PC-3 (cell line): Measurements from ENCODE around the gene ACO1. TPM values are rescaled to one million over a fixed set of nuclear protein-coding genes. Genes with fewer than 3 reads are reported as not detected.

ENCODE experiments used
- ATAC-seq: fragments of 200-7000 bp; cut with Tn5 transposase; 2 replicates; pipeline ENCODE4 v1.9.1; 2020; ENCODE audit warnings: mild to moderate bottlenecking, moderate library complexity
- BruUV-seq: library from RNA; stranded (reverse); fragments of 400-500 nt; replicated peaks from 2 replicates; lab custom pipeline; 2021; lab: Mats Ljungman, UMichigan
- CTCF ChIA-PET: fragments of 300-600 bp; sonication (Branson Sonifier 250); formaldehyde crosslinking; loops from one replicate; lab custom pipeline; 2022; ENCODE audit warnings: antibody characterized with exemption; lab: Charles Lee
- POLR2A ChIA-PET: fragments of 300-600 bp; sonication (Branson Sonifier 250); formaldehyde crosslinking; loops from one replicate; lab custom pipeline; 2022; ENCODE audit warnings: antibody characterized with exemption; ENCODE audit not compliant: unreplicated experiment; lab: Charles Lee
- DNase-seq: peaks from one replicate; pipeline ENCODE4 v3.0.0-alpha.2; 2015
- H2AFZ ChIP-seq: fragments of 300-600 bp; sonication (generic); 2 replicates; pipeline ENCODE4 v1.6.0; 2016; ENCODE audit warnings: antibody characterized with exemption, low read length
- H3F3A ChIP-seq: fragments of 300-600 bp; sonication (generic); one replicate; pipeline ENCODE4 v1.6.0; 2017; ENCODE audit warnings: antibody characterized with exemption, low read length, control low read depth, mild to moderate bottlenecking; ENCODE audit not compliant: unreplicated experiment
- H3K27ac ChIP-seq: fragments of 300-600 bp; sonication (generic); 2 replicates; pipeline ENCODE4 v1.5.1; 2016; ENCODE audit warnings: mild to moderate bottlenecking, low read length
- H3K27me3 ChIP-seq: fragments of 300-600 bp; sonication (generic); 2 replicates; pipeline ENCODE4 v1.6.1; 2016; ENCODE audit warnings: low read length, mixed read lengths
- H3K36me3 ChIP-seq: fragments of 300-600 bp; sonication (generic); 2 replicates; pipeline ENCODE4 v1.6.1; 2016; ENCODE audit warnings: low read depth, mixed run types, low read length, mixed read lengths
- H3K4me1 ChIP-seq: fragments of 300-600 bp; sonication (generic); 2 replicates; pipeline ENCODE4 v1.5.1; 2016; ENCODE audit warnings: low read length; ENCODE audit not compliant: insufficient read depth
- H3K4me2 ChIP-seq: fragments of 300-600 bp; sonication (generic); 2 replicates; pipeline ENCODE4 v1.6.0; 2016; ENCODE audit warnings: low read length
- H3K4me3 ChIP-seq: fragments of 300-600 bp; sonication (generic); 2 replicates; pipeline ENCODE4 v1.5.1; 2016; ENCODE audit warnings: mild to moderate bottlenecking, low read length, mixed read lengths
- H3K79me2 ChIP-seq: fragments of 300-600 bp; sonication (generic); 2 replicates; pipeline ENCODE4 v1.6.1; 2017; ENCODE audit warnings: low read length, mixed read lengths
- H3K9ac ChIP-seq: fragments of 300-600 bp; sonication (generic); 2 replicates; pipeline ENCODE4 v1.6.0; 2016; ENCODE audit warnings: mild to moderate bottlenecking, low read length
- H3K9me2 ChIP-seq: fragments of 300-600 bp; sonication (generic); replicated peaks from 2 replicates; pipeline ENCODE4 v1.6.1; 2016; ENCODE audit warnings: mixed run types, low read length, mixed read lengths
- H3K9me3 ChIP-seq: fragments of 300-600 bp; sonication (generic); 2 replicates; pipeline ENCODE4 v1.6.1; 2016; ENCODE audit warnings: low read length, mixed read lengths
- H4K20me1 ChIP-seq: fragments of 300-600 bp; sonication (generic); 2 replicates; pipeline ENCODE4 v1.6.1; 2016; ENCODE audit warnings: low read length, mixed read lengths
- EZH2 ChIP-seq: fragments of 300-600 bp; sonication (generic); IDR thresholded peaks from one replicate; pipeline ENCODE4 v1.6.1; 2017; ENCODE audit warnings: antibody characterized with exemption, mild to moderate bottlenecking, low read length; ENCODE audit not compliant: unreplicated experiment
- EZH2phosphoT487 ChIP-seq: fragments of 300-600 bp; sonication (generic); IDR thresholded peaks from 2 replicates; pipeline ENCODE4 v1.6.1; 2018; ENCODE audit warnings: mild to moderate bottlenecking, antibody characterized with exemption, low read length, borderline replicate concordance
- intact Hi-C: fragments of 100-400 bp; cut with micrococcal nuclease; formaldehyde crosslinking; loops from 2 replicates; pipeline ENCODE4 v1.9.0; 2023
- total RNA-seq: library from RNA; depleted of rRNA; stranded (reverse); fragments of >200 nt; gene quantifications from 2 replicates; pipeline ENCODE4 v1.2.3, GENCODE V29; 2014
- TF ChIP-seq, protein P1 (sequence below): fragments of 300-600 bp; sonication (generic); conservative IDR thresholded peaks from 2 replicates; pipeline ENCODE4 v1.5.1; 2017; ENCODE audit warnings: antibody characterized with exemption, low read depth, mild to moderate bottlenecking, low read length

Gene ACO1
- total RNA-seq, 1 experiment from 2014 or later: 26.0 TPM

DNA sequence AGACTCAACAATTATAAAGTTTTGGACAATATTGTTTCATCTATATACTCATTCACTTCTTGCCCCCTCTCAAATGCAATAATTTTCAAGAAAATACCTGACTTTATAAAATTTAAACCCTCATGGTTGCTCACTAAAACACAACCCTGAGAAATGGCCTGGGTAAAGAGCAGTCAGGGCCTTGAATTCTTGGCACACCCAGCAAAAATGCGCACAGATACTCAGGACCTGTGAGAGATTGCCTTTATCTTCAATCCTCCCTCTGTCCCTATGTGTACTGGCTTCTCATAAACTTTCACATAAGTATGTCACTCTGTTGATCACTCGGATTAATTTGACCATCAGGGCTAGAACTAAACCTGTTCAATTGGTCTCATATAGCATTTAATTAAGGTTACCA lies 12.8 kb upstream of the ACO1 start:
- Histone ChIP-seq H3K9me3 (no peaks in the 10 kb centered on the region), H3K9ac (no peak overlapping the region), H3F3A (no peaks in the 10 kb centered on the region), H3K4me2 (no peak overlapping the region), H3K4me3 (no peak overlapping the region), H3K9me2 (no peaks in the 10 kb centered on the region), H2AFZ (no peak overlapping the region), H3K36me3 (no peaks in the 10 kb centered on the region), H3K27me3 (no peaks in the 10 kb centered on the region), H3K27ac (no peak overlapping the region), H3K79me2 (no peaks in the 10 kb centered on the region), H4K20me1 (no peaks in the 10 kb centered on the region), H3K4me1 (no peaks in the 10 kb centered on the region)
- ATAC-seq (no peak), DNase-seq (no peak)
- intact Hi-C loops: no loop called here
- POLR2A ChIA-PET: no interaction called here
- CTCF ChIA-PET: no interaction called here
- no TSS peak for BruUV-seq
- TF ChIP-seq EZH2phosphoT487 (no peak), EZH2 (no peak)
- TF ChIP-seq, protein P1, sequence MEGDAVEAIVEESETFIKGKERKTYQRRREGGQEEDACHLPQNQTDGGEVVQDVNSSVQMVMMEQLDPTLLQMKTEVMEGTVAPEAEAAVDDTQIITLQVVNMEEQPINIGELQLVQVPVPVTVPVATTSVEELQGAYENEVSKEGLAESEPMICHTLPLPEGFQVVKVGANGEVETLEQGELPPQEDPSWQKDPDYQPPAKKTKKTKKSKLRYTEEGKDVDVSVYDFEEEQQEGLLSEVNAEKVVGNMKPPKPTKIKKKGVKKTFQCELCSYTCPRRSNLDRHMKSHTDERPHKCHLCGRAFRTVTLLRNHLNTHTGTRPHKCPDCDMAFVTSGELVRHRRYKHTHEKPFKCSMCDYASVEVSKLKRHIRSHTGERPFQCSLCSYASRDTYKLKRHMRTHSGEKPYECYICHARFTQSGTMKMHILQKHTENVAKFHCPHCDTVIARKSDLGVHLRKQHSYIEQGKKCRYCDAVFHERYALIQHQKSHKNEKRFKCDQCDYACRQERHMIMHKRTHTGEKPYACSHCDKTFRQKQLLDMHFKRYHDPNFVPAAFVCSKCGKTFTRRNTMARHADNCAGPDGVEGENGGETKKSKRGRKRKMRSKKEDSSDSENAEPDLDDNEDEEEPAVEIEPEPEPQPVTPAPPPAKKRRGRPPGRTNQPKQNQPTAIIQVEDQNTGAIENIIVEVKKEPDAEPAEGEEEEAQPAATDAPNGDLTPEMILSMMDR: no peak

DNA sequence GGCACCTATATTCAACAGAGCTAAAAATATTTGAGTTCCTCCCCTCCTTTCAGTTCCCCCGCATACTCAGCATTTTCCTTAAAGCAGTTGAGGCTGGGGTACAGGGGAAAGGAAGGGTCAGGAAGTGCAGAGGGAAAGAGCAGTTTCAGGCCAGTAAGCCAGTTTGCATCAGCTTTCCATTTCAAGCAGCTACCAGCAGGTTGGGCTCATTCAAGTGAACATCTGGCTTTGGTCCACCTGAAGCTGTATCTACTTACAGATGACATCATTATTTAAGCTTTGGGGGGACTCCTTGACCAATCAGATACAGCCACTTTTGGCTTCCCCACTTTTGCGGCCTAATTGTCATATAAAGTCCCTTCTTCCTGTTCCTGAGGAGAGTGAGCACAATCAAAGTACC lies 8.2 kb upstream of the ACO1 start:
- POLR2A ChIA-PET: no interaction called here
- H3K4me3 ChIP-seq: no peak overlapping the region
- H3K9me2 ChIP-seq: no peaks in the 10 kb centered on the region
- no peak overlapping the region for H3K9ac ChIP-seq
- intact Hi-C loops: no loop called here
- DNase-seq (no peak), ATAC-seq (no peak)
- no peaks in the 10 kb centered on the region for H3F3A ChIP-seq
- H3K9me3 ChIP-seq: no peaks in the 10 kb centered on the region
- H3K79me2 ChIP-seq: no peaks in the 10 kb centered on the region
- H3K4me1 ChIP-seq: no peaks in the 10 kb centered on the region
- H3K36me3 ChIP-seq: no peaks in the 10 kb centered on the region
- BruUV-seq: no TSS peak
- no peak overlapping the region for H3K4me2 ChIP-seq
- TF ChIP-seq EZH2: no peak
- TF ChIP-seq, protein P1: no peak
- no peak for TF ChIP-seq EZH2phosphoT487
- H3K27me3 ChIP-seq: no peaks in the 10 kb centered on the region
- no peak overlapping the region for H3K27ac ChIP-seq
- CTCF ChIA-PET: interaction anchor here (1.0 kb wide), 1 partner anchor 204 kb away, joined by 3 read pairs; no protein-coding TSS in a partner anchor
- H4K20me1 ChIP-seq: no peaks in the 10 kb centered on the region
- H2AFZ ChIP-seq: no peak overlapping the region

DNA sequence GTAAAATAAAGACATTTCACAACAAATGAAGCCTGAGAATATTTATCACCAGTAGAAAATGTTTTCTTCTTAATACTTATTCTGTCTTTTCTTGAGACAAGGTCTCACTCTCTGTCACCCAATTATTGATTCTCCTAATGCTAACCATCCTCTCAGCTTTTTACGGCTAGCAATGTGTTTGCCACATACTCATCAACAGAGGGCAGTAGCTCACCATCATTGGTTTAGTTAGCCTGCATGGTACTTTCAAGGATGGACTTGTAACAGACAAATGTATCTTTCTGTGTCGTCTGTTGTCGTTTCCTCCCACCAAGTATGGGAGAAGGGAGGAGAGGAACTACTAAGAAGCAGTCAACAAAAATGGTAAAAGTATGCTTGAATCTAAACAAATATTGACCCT lies 5.9 kb upstream of the ACO1 start:
- DNase-seq: peak; percentile 69
- Histone ChIP-seq H3K36me3 (no peaks in the 10 kb centered on the region), H3K9ac (no peak overlapping the region), H3F3A (no peaks in the 10 kb centered on the region), H3K9me2 (no peaks in the 10 kb centered on the region), H3K4me3 (no peak overlapping the region; the same call in 1 of the 2 replicates), H3K27me3 (no peaks in the 10 kb centered on the region), H3K79me2 (no peaks in the 10 kb centered on the region), H3K4me2 (peak overlapping the region; percentile 43), H3K4me1 (0 out of 2 replicates have a peak, but pooled peaks cover under 1% of the 10 kb centered on the region), H3K9me3 (no peaks in the 10 kb centered on the region), H4K20me1 (no peaks in the 10 kb centered on the region), H3K27ac (no peak overlapping the region), H2AFZ (0 out of 2 replicates have a peak overlapping the region, but pooled peaks have one; percentile 35)
- ATAC-seq: peak; percentile 84
- BruUV-seq: no TSS peak
- intact Hi-C loops: loop anchor here (1.0 to 2.0 kb wide), 3 partner anchors 148 to 590 kb away; partner anchors contain the start of gene RIGI
- ChIA-PET CTCF (interaction anchor here (0.5 to 2.1 kb wide), 6 partner anchors 53 to 211 kb away, joined by 3 to 22 read pairs (median 12); partner anchors contain the start of gene RIGI), POLR2A (interaction anchor here (0.8 kb wide), 1 partner anchor 148 kb away, joined by 12 read pairs; the partner anchor contains the start of gene RIGI)
- TF ChIP-seq, protein P1: peak; percentile 84
- no peak for TF ChIP-seq EZH2phosphoT487
- no peak for TF ChIP-seq EZH2
